Stomach (tissue), 9 donors: ENCODE measurements around the gene FAM20B. TPM values are rescaled to one million over a fixed set of nuclear protein-coding genes. Genes with fewer than 3 reads are reported as not detected.

ENCODE experiments used
- DNase-seq, 2 donors: peaks; one replicate each; pipeline versions ENCODE4 v3.0.0 to v3.0.0-alpha.2; 2013 to 2019
- H3K27ac ChIP-seq, 5 donors: fragments of 200-600 bp in 4 of 5; sonication (generic) in 4 of 5; one replicate each; pipeline ENCODE4 v1.5.1; 2013 to 2019; ENCODE audit warnings: mild to moderate bottlenecking in 1 of 5, moderate library complexity in 1 of 5
- H3K27me3 ChIP-seq, 3 donors: fragments of 200-600 bp; sonication (generic); one replicate each; pipeline ENCODE4 v1.5.1; 2017 to 2019; ENCODE audit warnings: mixed run types in 1 of 3
- H3K36me3 ChIP-seq, 4 donors: fragments of 200-600 bp; sonication (generic); 1 replicate in 3 of 4; 2 replicates in 1 of 4; pipeline ENCODE4 v1.5.1; 2016 to 2019
- H3K4me1 ChIP-seq, 4 donors: fragments of 200-600 bp; sonication (generic); one replicate each; pipeline ENCODE4 v1.5.1; 2016 to 2019
- H3K4me3 ChIP-seq, 4 donors: fragments of 200-600 bp; sonication (generic) in 3 of 4; one replicate each; pipeline ENCODE4 v1.5.1; 2016 to 2019; ENCODE audit warnings: mild to moderate bottlenecking in 1 of 4
- H3K9me3 ChIP-seq, 4 donors: fragments of 200-600 bp; sonication (generic); one replicate each; pipeline ENCODE4 v1.5.1; 2016 to 2019
- CTCF ChIP-seq, 7 experiments: fragments of 450-650 bp in 4 of 7; fragments of 200-600 bp in 3 of 7; sonication (generic) in 3 of 7; IDR thresholded peaks; one replicate each; pipeline ENCODE4 v1.5.1; 2016 to 2019; ENCODE audit warnings: antibody characterized with exemption in 7 of 7, control low read depth in 2 of 7, mild to moderate bottlenecking in 1 of 7
- EP300 ChIP-seq: sonication (generic); formaldehyde crosslinking; IDR thresholded peaks from one replicate; pipeline ENCODE4 v1.6.1; 2017; ENCODE audit warnings: antibody characterized with exemption
- POLR2A ChIP-seq, 4 donors: fragments of 450-650 bp; IDR thresholded peaks; one replicate each; pipeline ENCODE4 v1.6.1; 2016; ENCODE audit warnings: antibody characterized with exemption in 4 of 4, control low read depth in 2 of 4, mild to moderate bottlenecking in 1 of 4, moderate library complexity in 1 of 4
- POLR2AphosphoS5 ChIP-seq, 3 donors: sonication (generic); formaldehyde crosslinking; IDR thresholded peaks; one replicate each; pipeline ENCODE4 v1.6.1; 2016; ENCODE audit warnings: antibody characterized with exemption in 3 of 3
- WGBS, 5 donors: extraction: QIAGEN DNeasy Blood & Tissue Kit in 3 of 5; methylation state at CpG; one replicate each; pipeline versions ENCODE4 v1.1.5 to v1.1.7; 2013 to 2018; 5-methylcytosine and 5-hydroxymethylcytosine counted together
- intact Hi-C: fragments of 100-400 bp; cut with DNase I; formaldehyde crosslinking; loops from one replicate; pipeline ENCODE4 v1.15.1; 2023; ENCODE audit warnings: low total_unique reads
- polyA plus RNA-seq, 3 donors: library from polyadenylated mRNA; stranded (reverse); fragments of 200-250 nt; gene quantifications; one replicate each; pipeline ENCODE4 v1.2.3, GENCODE V29; 2013
- total RNA-seq, 5 donors: library from RNA; depleted of rRNA; stranded (reverse); fragments of >200 nt; gene quantifications; one replicate each; pipeline versions ENCODE4 v1.1.0 to v1.2.3, GENCODE V29; 2014 to 2016
- donor health status: healthy with polysubstance abuse.
- donor health status: Bipolar disorder and iron deficiency.
- donor health status: healthy.

Gene FAM20B
- total and polyA plus RNA-seq, 8 donors: 8.1 to 43.3 (median 18.5) TPM

GRCh38 chr1:179081687-179082332 is 56.1 kb downstream of the FAM20B start, which contains the start of gene TOR3A:
Gene TOR3A, plus strand, starts transcription at chr1:179082070. Its CDS starts 59 bp downstream, at chr1:179082129.
- Histone ChIP-seq H3K9me3 (no peaks in the 10 kb centered on the region), H3K4me1 (peaks cover 17 to 37% (median 25%) of the 10 kb centered on the region in 4 donors), H3K27me3 (no peaks in the 10 kb centered on the region), H3K36me3 (peaks cover 8 to 18% (median 17%) of the 10 kb centered on the region in 4 donors), H3K4me3 (peak within 1 kb of the TSS; percentile 77 to 93 (median 84)), H3K27ac (peak within 1 kb of the TSS; percentile 79 to 94 (median 93))
- peak in 2 of 4 donors; percentile 13 to 47 for TF ChIP-seq POLR2A (IDR thresholded peaks at IDR 0.05)
- no peak for TF ChIP-seq CTCF (IDR thresholded peaks at IDR 0.05)
- no peak for TF ChIP-seq EP300
- peak; percentile 73 to 93 (median 83) for TF ChIP-seq POLR2AphosphoS5 (IDR thresholded peaks at IDR 0.05)
- peak; percentile 94 to 97 for DNase-seq
- 0 to 1% (median 0%) methylated on average over 30 to 51 of the region's 51 CpGs for WGBS, 5 donors
- intact Hi-C loops: loop anchor here (5.0 kb wide), 2 partner anchors 210 to 285 kb away; partner anchors contain the start of genes AXDND1 and SOAT1

- Histone ChIP-seq H3K9me3 (no peaks in the 10 kb centered on the region), H3K36me3 (peaks cover 8 to 24% (median 19%) of the 10 kb centered on the region in 4 donors), H3K27ac (peak overlapping the region; percentile 79 to 94 (median 93)), H3K4me1 (peaks cover 17 to 37% (median 25%) of the 10 kb centered on the region in 4 donors), H3K4me3 (peak overlapping the region; percentile 77 to 93 (median 84)), H3K27me3 (no peaks in the 10 kb centered on the region)
- DNase-seq: peak; percentile 40 to 64
- TF ChIP-seq POLR2AphosphoS5 (IDR thresholded peaks at IDR 0.05) (no peak), POLR2A (IDR thresholded peaks at IDR 0.05) (no peak), CTCF (IDR thresholded peaks at IDR 0.05) (no peak), EP300 (no peak)
- intact Hi-C loops: loop anchor here (5.0 kb wide), 2 partner anchors 210 to 285 kb away; partner anchors contain the start of genes AXDND1 and SOAT1
- 0 to 1% (median 1%) methylated on average over 21 to 52 of the region's 52 CpGs for WGBS, 5 donors
Observed at GRCh38 chr1:179082333-179082998, 56.8 kb downstream of the FAM20B start.

DNA sequence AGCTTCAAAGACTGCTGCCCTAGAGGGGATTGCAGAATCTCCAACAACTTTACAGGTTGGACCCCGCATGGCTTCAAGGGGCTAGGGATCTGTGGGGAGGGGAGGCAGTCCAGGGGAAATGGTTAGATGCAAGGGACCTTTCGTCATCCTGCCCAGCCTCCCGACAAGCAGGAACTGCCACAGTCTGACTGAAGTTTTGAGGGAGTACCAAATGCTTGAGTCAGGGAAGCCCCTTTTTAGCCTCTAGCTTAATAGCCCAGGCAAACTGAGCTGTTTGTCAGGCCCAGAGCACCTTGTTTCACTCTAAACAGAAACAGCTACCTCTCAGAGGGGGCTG is 57.3 kb downstream of the FAM20B start:
- Histone ChIP-seq H3K27ac (peak overlapping the region; percentile 79 to 94 (median 93)), H3K4me1 (peaks cover 17 to 40% (median 28%) of the 10 kb centered on the region in 4 donors), H3K9me3 (no peaks in the 10 kb centered on the region), H3K27me3 (no peaks in the 10 kb centered on the region), H3K4me3 (peak overlapping the region; percentile 77 to 93 (median 84)), H3K36me3 (peaks cover 8 to 29% (median 24%) of the 10 kb centered on the region in 4 donors)
- peak in 1 of 2 donors; percentile 45 for DNase-seq
- TF ChIP-seq POLR2AphosphoS5 (IDR thresholded peaks at IDR 0.05) (no peak), EP300 (no peak), CTCF (IDR thresholded peaks at IDR 0.05) (no peak), POLR2A (IDR thresholded peaks at IDR 0.05) (no peak)
- intact Hi-C loops: loop anchor here (5.0 kb wide), 2 partner anchors 209 to 284 kb away; partner anchors contain the start of genes AXDND1 and SOAT1
- WGBS, 5 donors: 0 to 12% (median 6%) methylated on average over 3 of the region's 3 CpGs

GRCh38 chr1:179083533-179083932 is 57.8 kb downstream of the FAM20B start:
- Histone ChIP-seq H3K4me3 (peak overlapping the region in 2 of 4 donors; percentile 79 to 89), H3K9me3 (no peaks in the 10 kb centered on the region), H3K36me3 (peaks cover 8 to 35% (median 30%) of the 10 kb centered on the region in 4 donors), H3K27me3 (no peaks in the 10 kb centered on the region), H3K4me1 (peaks cover 17 to 41% (median 29%) of the 10 kb centered on the region in 4 donors), H3K27ac (no peak overlapping the region)
- 64 to 88% (median 82%) methylated on average over 7 to 8 of the region's 8 CpGs for WGBS, 5 donors
- intact Hi-C loops: loop anchor here (5.0 kb wide), 2 partner anchors 209 to 284 kb away; partner anchors contain the start of genes AXDND1 and SOAT1
- DNase-seq: no peak
- TF ChIP-seq EP300: no peak
- TF ChIP-seq POLR2AphosphoS5 (IDR thresholded peaks at IDR 0.05): no peak
- no peak for TF ChIP-seq POLR2A (IDR thresholded peaks at IDR 0.05)
- no peak for TF ChIP-seq CTCF (IDR thresholded peaks at IDR 0.05)
